Neural progenitor cell (in vitro differentiated cells): ENCODE data around the gene PAQR4.

Experiments used
- CTCF ChIP-seq: fragments of 200-600 bp; sonication (generic); IDR thresholded peaks from 2 replicates; pipeline ENCODE4 v1.5.1; 2017; ENCODE audit warnings: antibody characterized with exemption, mild to moderate bottlenecking
- EZH2 ChIP-seq: fragments of 200-600 bp; sonication (generic); IDR thresholded peaks from 2 replicates; pipeline ENCODE4 v1.6.1; 2017; ENCODE audit warnings: antibody characterized with exemption, mild to moderate bottlenecking, moderate library complexity
- EZH2phosphoT487 ChIP-seq: fragments of 200-600 bp; sonication (generic); IDR thresholded peaks from 2 replicates; pipeline ENCODE4 v1.6.1; 2017; ENCODE audit warnings: antibody characterized with exemption

- TF ChIP-seq CTCF (no peak), EZH2 (peak; percentile 40), EZH2phosphoT487 (no peak)
Measured at GRCh38 chr16:2966808-2967191, 2.3 kb upstream of the PAQR4 start.
